HepG2 (cell line): ENCODE results near the gene PARP3. TPM values are rescaled to one million over a fixed set of nuclear protein-coding genes. Genes with fewer than 3 reads are reported as not detected.

Source experiments
- FOXA3 ChIP-seq: IDR thresholded peaks from 2 replicates; pipeline ENCODE4 v1.6.1; 2016; ENCODE audit warnings: missing genetic modification reagents, missing compliant biosample characterization
- IRX3 ChIP-seq: sonication (generic); formaldehyde crosslinking; IDR thresholded peaks from 2 replicates; pipeline ENCODE4 v1.8.1; 2023; ENCODE audit warnings: mild to moderate bottlenecking, low read depth, missing genetic modification reagents, borderline replicate concordance
- KLF6 ChIP-seq: IDR thresholded peaks from 2 replicates; pipeline ENCODE4 v1.8.0; 2016; ENCODE audit warnings: missing biosample characterization, missing genetic modification reagents
- RAD21 ChIP-seq: fragments of 450-650 bp; formaldehyde crosslinking; IDR thresholded peaks from 2 replicates; pipeline ENCODE4 v1.5.0; 2020; ENCODE audit warnings: mild to moderate bottlenecking
- SRSF4 ChIP-seq: fragments of 200-400 bp; formaldehyde crosslinking; IDR thresholded peaks from one replicate; pipeline ENCODE4 v1.6.1; 2018; ENCODE audit warnings: mild to moderate bottlenecking, low read depth, low read length, moderate library complexity; ENCODE audit not compliant: poor library complexity, severe bottlenecking
- ZFX ChIP-seq: sonication (generic); formaldehyde crosslinking; IDR thresholded peaks from 2 replicates; pipeline ENCODE4 v1.4.0; 2020; ENCODE audit warnings: mild to moderate bottlenecking, low read depth, missing genetic modification reagents, moderate library complexity
- ZNF432 ChIP-seq: sonication (generic); formaldehyde crosslinking; IDR thresholded peaks from 2 replicates; pipeline ENCODE4 v1.5.0; 2020; ENCODE audit warnings: missing genetic modification reagents, mild to moderate bottlenecking, borderline replicate concordance
- ZNF720 ChIP-seq: sonication (generic); formaldehyde crosslinking; IDR thresholded peaks from 2 replicates; pipeline ENCODE4 v1.4.0; 2020; ENCODE audit warnings: missing genetic modification reagents
- ZNF790 ChIP-seq: sonication (generic); formaldehyde crosslinking; IDR thresholded peaks from 2 replicates; pipeline ENCODE4 v1.8.0; 2022; ENCODE audit warnings: missing genetic modification reagents, mild to moderate bottlenecking, borderline replicate concordance
- polyA plus RNA-seq, 8 experiments: library from polyadenylated mRNA; depleted of rRNA in 3 of 8; stranded (reverse) in 7 of 8; unstranded in 1 of 8; fragments of >200 nt; fragmentation: Illumina TruSeq in 4 of 8; extraction: Trizol in 4 of 8; gene quantifications; 2 replicates each; pipeline versions ENCODE4 v1.2.1 to v1.2.3, GENCODE V29; 2011 to 2016; ENCODE audit warnings: low read depth in 4 of 8, missing spikeins in 1 of 8, mixed read lengths in 1 of 8; ENCODE audit not compliant: insufficient read depth in 1 of 8
- total RNA-seq, 5 experiments: library from RNA; depleted of rRNA; stranded (reverse); fragments of >200 nt; fragmentation: Illumina TruSeq; extraction: Trizol; gene quantifications; 2 replicates each; pipeline ENCODE4 v1.2.3, GENCODE V29; 2016; ENCODE audit warnings: low read depth in 1 of 5
- TF ChIP-seq, protein P1 (sequence below): sonication (generic); formaldehyde crosslinking; IDR thresholded peaks from 2 replicates; pipeline ENCODE4 v1.4.0; 2020; ENCODE audit warnings: missing genetic modification reagents
- TF ChIP-seq, protein P2 (sequence below): sonication (generic); formaldehyde crosslinking; IDR thresholded peaks from 2 replicates; pipeline ENCODE4 v1.4.0; 2020; ENCODE audit warnings: missing genetic modification reagents, borderline replicate concordance
- TF ChIP-seq, protein P3 (sequence below): sonication (generic); formaldehyde crosslinking; IDR thresholded peaks from 2 replicates; pipeline ENCODE4 v1.8.1; 2023; ENCODE audit warnings: mild to moderate bottlenecking, moderate library complexity, missing genetic modification reagents
- TF ChIP-seq, protein P4 (sequence below), 2 experiments: sonication (generic) in 1 of 2; formaldehyde crosslinking in 1 of 2; IDR thresholded peaks; 2 replicates each; pipeline versions ENCODE4 v1.4.0 to v1.6.1; 2016 to 2020; ENCODE audit warnings: borderline replicate concordance in 1 of 2, low read depth in 1 of 2, mild to moderate bottlenecking in 1 of 2, missing genetic modification reagents in 1 of 2
- TF ChIP-seq, protein P5 (sequence below): IDR thresholded peaks from 2 replicates; pipeline ENCODE4 v1.6.1; 2016; ENCODE audit warnings: missing compliant biosample characterization, missing genetic modification reagents, borderline replicate concordance

Gene PARP3
- total and polyA plus RNA-seq, 2 of the 13 experiments (the other 11 are each of a cell fraction or from before 2014, with no cell fraction given), result 11.2 to 21.5 TPM

DNA sequence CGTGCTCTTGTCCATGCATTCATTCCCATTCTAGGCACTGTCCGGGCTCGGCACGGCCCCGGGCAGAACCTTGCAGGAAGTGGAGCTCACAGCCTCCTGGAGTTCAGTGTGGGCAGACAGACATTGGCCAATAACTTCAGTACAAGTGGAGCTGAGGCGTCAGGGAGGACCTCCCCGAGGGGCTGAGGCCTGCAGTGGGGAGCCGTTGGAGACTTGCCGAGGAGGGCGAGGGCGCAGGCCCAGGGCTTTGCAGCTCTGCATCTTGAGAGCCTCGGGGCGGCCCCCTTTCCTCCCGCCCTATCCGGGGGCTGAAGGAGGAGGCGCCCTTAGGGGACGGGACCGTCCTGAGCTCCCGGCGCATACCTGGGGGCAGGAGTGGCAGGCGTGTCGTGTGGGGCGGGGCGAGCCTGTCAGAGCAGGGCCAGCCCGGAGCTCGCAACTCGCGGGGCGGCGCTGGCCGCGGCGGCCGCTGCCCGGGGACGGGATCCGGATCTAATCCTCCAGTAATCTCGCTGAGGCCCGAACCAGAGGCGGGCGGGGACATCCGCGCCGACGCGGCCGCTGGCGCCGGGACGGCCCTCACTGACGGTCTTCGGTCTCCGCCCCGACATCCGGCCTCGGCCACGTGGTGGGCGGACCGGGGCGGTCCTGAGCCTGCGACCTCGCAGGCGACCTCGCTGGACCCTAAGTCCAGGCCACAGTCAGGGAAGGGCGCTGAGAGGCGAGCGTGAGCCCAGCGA lies 40.8 kb downstream of the PARP3 start, which contains the start of gene ACY1 (continued):
- TF ChIP-seq, protein P1, sequence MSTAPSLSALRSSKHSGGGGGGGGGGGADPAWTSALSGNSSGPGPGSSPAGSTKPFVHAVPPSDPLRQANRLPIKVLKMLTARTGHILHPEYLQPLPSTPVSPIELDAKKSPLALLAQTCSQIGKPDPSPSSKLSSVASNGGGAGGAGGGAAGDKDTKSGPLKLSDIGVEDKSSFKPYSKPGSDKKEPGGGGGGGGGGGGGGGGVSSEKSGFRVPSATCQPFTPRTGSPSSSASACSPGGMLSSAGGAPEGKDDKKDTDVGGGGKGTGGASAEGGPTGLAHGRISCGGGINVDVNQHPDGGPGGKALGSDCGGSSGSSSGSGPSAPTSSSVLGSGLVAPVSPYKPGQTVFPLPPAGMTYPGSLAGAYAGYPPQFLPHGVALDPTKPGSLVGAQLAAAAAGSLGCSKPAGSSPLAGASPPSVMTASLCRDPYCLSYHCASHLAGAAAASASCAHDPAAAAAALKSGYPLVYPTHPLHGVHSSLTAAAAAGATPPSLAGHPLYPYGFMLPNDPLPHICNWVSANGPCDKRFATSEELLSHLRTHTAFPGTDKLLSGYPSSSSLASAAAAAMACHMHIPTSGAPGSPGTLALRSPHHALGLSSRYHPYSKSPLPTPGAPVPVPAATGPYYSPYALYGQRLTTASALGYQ (CRISPR knock-in tag), result 0 out of 2 replicates have a peak, but pooled peaks have one; percentile 41
- TF ChIP-seq, protein P2, sequence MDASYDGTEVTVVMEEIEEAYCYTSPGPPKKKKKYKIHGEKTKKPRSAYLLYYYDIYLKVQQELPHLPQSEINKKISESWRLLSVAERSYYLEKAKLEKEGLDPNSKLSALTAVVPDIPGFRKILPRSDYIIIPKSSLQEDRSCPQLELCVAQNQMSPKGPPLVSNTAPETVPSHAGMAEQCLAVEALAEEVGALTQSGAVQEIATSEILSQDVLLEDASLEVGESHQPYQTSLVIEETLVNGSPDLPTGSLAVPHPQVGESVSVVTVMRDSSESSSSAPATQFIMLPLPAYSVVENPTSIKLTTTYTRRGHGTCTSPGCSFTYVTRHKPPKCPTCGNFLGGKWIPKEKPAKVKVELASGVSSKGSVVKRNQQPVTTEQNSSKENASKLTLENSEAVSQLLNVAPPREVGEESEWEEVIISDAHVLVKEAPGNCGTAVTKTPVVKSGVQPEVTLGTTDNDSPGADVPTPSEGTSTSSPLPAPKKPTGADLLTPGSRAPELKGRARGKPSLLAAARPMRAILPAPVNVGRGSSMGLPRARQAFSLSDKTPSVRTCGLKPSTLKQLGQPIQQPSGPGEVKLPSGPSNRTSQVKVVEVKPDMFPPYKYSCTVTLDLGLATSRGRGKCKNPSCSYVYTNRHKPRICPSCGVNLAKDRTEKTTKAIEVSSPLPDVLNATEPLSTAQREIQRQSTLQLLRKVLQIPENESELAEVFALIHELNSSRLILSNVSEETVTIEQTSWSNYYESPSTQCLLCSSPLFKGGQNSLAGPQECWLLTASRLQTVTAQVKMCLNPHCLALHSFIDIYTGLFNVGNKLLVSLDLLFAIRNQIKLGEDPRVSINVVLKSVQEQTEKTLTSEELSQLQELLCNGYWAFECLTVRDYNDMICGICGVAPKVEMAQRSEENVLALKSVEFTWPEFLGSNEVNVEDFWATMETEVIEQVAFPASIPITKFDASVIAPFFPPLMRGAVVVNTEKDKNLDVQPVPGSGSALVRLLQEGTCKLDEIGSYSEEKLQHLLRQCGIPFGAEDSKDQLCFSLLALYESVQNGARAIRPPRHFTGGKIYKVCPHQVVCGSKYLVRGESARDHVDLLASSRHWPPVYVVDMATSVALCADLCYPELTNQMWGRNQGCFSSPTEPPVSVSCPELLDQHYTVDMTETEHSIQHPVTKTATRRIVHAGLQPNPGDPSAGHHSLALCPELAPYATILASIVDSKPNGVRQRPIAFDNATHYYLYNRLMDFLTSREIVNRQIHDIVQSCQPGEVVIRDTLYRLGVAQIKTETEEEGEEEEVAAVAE, result 0 out of 2 replicates have a peak, but pooled peaks have one; percentile 45
- TF ChIP-seq ZNF432 (CRISPR knock-in tag), result no peak
- peak; percentile 75 for TF ChIP-seq KLF6 (CRISPR knock-in tag)
- TF ChIP-seq FOXA3 (CRISPR knock-in tag), result peak; percentile 78
- TF ChIP-seq ZNF720 (CRISPR knock-in tag), result no peak
- no peak; the same call in 1 of the 2 replicates for TF ChIP-seq ZNF790 (CRISPR knock-in tag)
- TF ChIP-seq IRX3 (CRISPR knock-in tag), result peak; percentile 81; the same call in 1 of the 2 replicates
- no peak for TF ChIP-seq SRSF4
- TF ChIP-seq, protein P3, sequence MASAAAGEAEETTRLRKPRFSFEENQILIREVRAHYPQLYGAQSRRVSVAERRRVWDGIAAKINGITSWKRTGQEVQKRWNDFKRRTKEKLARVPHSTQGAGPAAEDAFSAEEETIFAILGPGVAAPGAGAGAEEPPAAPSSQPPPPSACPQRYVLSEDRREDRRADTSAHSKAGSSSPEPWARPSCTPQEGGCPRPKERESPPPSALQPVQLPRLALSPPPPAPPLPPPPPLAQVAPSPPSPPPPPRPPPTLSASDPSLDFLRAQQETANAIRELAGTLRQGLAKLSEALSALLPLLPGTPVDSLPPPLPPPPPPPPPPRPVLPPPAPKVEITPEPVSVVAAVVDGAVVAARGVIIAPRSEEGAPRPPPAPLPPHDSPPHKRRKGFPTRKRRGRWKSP (CRISPR knock-in tag), result peak; percentile 60; the same call in 1 of the 2 replicates
- TF ChIP-seq ZFX, result peak; percentile 90
- 0 out of 2 replicates have a peak, but pooled peaks have one; percentile 3 for TF ChIP-seq RAD21 (CRISPR knock-in tag)
- TF ChIP-seq, protein P4, sequence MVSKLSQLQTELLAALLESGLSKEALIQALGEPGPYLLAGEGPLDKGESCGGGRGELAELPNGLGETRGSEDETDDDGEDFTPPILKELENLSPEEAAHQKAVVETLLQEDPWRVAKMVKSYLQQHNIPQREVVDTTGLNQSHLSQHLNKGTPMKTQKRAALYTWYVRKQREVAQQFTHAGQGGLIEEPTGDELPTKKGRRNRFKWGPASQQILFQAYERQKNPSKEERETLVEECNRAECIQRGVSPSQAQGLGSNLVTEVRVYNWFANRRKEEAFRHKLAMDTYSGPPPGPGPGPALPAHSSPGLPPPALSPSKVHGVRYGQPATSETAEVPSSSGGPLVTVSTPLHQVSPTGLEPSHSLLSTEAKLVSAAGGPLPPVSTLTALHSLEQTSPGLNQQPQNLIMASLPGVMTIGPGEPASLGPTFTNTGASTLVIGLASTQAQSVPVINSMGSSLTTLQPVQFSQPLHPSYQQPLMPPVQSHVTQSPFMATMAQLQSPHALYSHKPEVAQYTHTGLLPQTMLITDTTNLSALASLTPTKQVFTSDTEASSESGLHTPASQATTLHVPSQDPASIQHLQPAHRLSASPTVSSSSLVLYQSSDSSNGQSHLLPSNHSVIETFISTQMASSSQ (IDR thresholded peaks at IDR 0.05; ENCODE audit: low read depth), result peak; percentile 19; the same call in 1 of the 2 replicates
- TF ChIP-seq, protein P4 (CRISPR knock-in tag; IDR thresholded peaks at IDR 0.05; ENCODE audit: borderline replicate concordance), result peak; percentile 66; the same call in 1 of the 2 replicates
- TF ChIP-seq, protein P5, sequence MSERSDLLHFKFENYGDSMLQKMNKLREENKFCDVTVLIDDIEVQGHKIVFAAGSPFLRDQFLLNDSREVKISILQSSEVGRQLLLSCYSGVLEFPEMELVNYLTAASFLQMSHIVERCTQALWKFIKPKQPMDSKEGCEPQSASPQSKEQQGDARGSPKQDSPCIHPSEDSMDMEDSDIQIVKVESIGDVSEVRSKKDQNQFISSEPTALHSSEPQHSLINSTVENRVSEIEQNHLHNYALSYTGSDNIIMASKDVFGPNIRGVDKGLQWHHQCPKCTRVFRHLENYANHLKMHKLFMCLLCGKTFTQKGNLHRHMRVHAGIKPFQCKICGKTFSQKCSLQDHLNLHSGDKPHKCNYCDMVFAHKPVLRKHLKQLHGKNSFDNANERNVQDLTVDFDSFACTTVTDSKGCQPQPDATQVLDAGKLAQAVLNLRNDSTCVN (CRISPR knock-in tag), result peak; percentile 39
